ENCODE measurements around the gene HSPA4. TPM values are rescaled to one million over a fixed set of nuclear protein-coding genes. Genes with fewer than 3 reads are reported as not detected.
"Not testable (repeated sequence)": the region's sequence is repeated elsewhere in the genome, so short reads cannot be mapped to it uniquely, and the experiment has no call there.

Gene HSPA4
- total and polyA plus RNA-seq, 9 donors, result 55.7 to 83.9 (median 73.1) TPM

DNA sequence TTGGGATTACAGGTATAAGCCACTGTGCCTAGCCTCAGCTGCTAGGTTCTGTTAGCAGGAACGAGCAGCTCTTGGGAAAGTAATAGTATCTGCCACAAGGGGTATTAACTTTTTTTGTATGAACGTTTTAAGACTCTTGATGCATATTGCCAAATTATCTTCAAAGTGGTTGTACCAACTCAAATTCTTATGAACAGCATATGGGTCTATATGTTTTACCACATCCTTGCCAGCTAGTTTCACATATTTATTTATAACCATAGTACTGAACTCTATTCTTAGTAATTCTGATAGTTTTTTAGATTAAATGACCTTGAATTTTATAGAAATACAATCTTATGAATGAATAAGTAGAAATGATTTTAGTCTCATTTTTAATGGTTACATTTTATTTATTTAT lies 80.9 kb downstream of the HSPA4 start:
- H3K27ac ChIP-seq (ENCODE audit: low read length), result no peak overlapping the region
- H3K36me3 ChIP-seq (ENCODE audit: control insufficient read depth, insufficient read depth, low read length), result no peaks in the 10 kb centered on the region
- H3K4me1 ChIP-seq (ENCODE audit: control insufficient read depth, insufficient read depth, low read length), result peaks cover 9% of the 10 kb centered on the region
- H3K9me3 ChIP-seq (replicated peaks; ENCODE audit: control insufficient read depth, low read depth, low read length), result no peaks in the 10 kb centered on the region
- no CpG with 5 or more reads among the region's 2 CpGs for WGBS (ENCODE audit: insufficient coverage)
- DNase-seq, result no peak
- H3K4me3 ChIP-seq (ENCODE audit: low read length), result no peak overlapping the region
- no peaks in the 10 kb centered on the region for H3K27me3 ChIP-seq (ENCODE audit: control insufficient read depth, insufficient read depth, low read length)

DNA sequence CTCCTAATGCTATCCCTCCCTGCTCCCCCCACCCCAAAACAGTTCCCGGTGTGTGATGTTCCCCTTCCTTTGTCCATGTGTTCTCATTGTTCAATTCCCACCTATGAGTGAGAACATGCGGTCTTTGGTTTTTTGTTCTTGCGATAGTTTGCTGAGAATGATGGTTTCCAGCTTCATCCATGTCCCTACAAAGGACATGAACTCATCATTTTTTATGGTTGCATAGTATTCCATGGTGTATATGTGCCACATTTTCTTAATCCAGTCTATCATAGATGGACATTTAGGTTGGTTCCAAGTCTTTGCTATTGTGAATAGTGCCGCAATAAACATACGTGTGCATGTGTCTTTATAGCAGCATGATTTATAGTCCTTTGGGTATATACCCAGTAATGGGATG lies 81.4 kb downstream of the HSPA4 start:
- not testable (repeated sequence) for DNase-seq; H3K4me3 ChIP-seq (ENCODE audit: low read length); H3K36me3 ChIP-seq (ENCODE audit: control insufficient read depth, insufficient read depth, low read length); H3K27ac ChIP-seq (ENCODE audit: low read length); H3K27me3 ChIP-seq (ENCODE audit: control insufficient read depth, insufficient read depth, low read length); H3K4me1 ChIP-seq (ENCODE audit: control insufficient read depth, insufficient read depth, low read length); H3K9me3 ChIP-seq (replicated peaks; ENCODE audit: control insufficient read depth, low read depth, low read length)
- WGBS (ENCODE audit: insufficient coverage), result no CpG with 5 or more reads among the region's 5 CpGs

- WGBS (ENCODE audit: insufficient coverage), result no CpG with 5 or more reads among the region's 2 CpGs
- H3K27ac ChIP-seq (ENCODE audit: low read length); DNase-seq: not testable (repeated sequence)
Measured at GRCh38 chr5:133136890-133137289, 85.1 kb downstream of the HSPA4 start.

DNA sequence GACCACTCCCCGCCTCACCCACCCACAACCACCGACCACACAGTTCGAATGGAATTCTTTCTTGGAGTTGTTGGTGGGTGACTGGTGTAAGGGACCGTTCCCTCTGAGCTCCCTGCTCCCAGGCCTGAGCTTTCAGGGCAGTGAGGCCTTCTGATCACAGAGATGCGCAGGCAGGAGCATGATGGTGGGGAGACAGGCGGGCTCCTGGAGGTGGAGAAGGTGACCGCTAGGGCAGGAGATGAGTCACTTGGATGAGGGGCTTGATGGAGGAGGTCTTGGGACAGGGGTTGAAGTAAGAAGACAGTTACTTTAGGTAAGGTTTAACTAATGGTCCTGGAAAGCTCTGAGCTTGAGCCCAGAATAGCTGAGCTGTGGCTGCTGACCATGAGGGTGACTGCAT lies 88.5 kb downstream of the HSPA4 start:
- 94% methylated on average over 4 of the region's 7 CpGs for WGBS (ENCODE audit: insufficient coverage)
- H3K9me3 ChIP-seq (replicated peaks; ENCODE audit: control insufficient read depth, low read depth, low read length), result no peaks in the 10 kb centered on the region
- DNase-seq, result no peak
- no peak overlapping the region for H3K4me3 ChIP-seq (ENCODE audit: low read length)
- H3K27ac ChIP-seq (ENCODE audit: low read length), result no peak overlapping the region
- H3K27me3 ChIP-seq (ENCODE audit: control insufficient read depth, insufficient read depth, low read length), result peaks cover 2% of the 10 kb centered on the region
- no peaks in the 10 kb centered on the region for H3K4me1 ChIP-seq (ENCODE audit: control insufficient read depth, insufficient read depth, low read length)
- H3K36me3 ChIP-seq (ENCODE audit: control insufficient read depth, insufficient read depth, low read length), result no peaks in the 10 kb centered on the region

More at GRCh38 chr5:133136890-133137289, 85.1 kb downstream of the HSPA4 start:
- not testable (repeated sequence) for H3K4me1 ChIP-seq (ENCODE audit: control insufficient read depth, insufficient read depth, low read length); H3K4me3 ChIP-seq (ENCODE audit: low read length); H3K36me3 ChIP-seq (ENCODE audit: control insufficient read depth, insufficient read depth, low read length); H3K27me3 ChIP-seq (ENCODE audit: control insufficient read depth, insufficient read depth, low read length); H3K9me3 ChIP-seq (replicated peaks; ENCODE audit: control insufficient read depth, low read depth, low read length)

- no CpG with 5 or more reads among the region's 3 CpGs for WGBS (ENCODE audit: insufficient coverage)
- no peaks in the 10 kb centered on the region for H3K9me3 ChIP-seq (replicated peaks; ENCODE audit: control insufficient read depth, low read depth, low read length)
Measured at GRCh38 chr5:133141746-133142145, 89.9 kb downstream of the HSPA4 start.

GRCh38 chr5:133142782-133143181 lies 91.0 kb downstream of the HSPA4 start:
- WGBS (ENCODE audit: insufficient coverage), result 87% methylated on average over 4 of the region's 6 CpGs
- Histone ChIP-seq H3K9me3 (replicated peaks; ENCODE audit: control insufficient read depth, low read depth, low read length) (no peaks in the 10 kb centered on the region), H3K27me3 (ENCODE audit: control insufficient read depth, insufficient read depth, low read length) (peaks cover 2% of the 10 kb centered on the region), H3K36me3 (ENCODE audit: control insufficient read depth, insufficient read depth, low read length) (no peaks in the 10 kb centered on the region), H3K27ac (ENCODE audit: low read length) (no peak overlapping the region), H3K4me3 (ENCODE audit: low read length) (no peak overlapping the region), H3K4me1 (ENCODE audit: control insufficient read depth, insufficient read depth, low read length) (peaks cover 5% of the 10 kb centered on the region)
- no peak for DNase-seq

More at GRCh38 chr5:133141746-133142145, 89.9 kb downstream of the HSPA4 start:
- H3K36me3 ChIP-seq (ENCODE audit: control insufficient read depth, insufficient read depth, low read length), result no peaks in the 10 kb centered on the region
- peaks cover 2% of the 10 kb centered on the region for H3K27me3 ChIP-seq (ENCODE audit: control insufficient read depth, insufficient read depth, low read length)
- DNase-seq, result no peak
- no peaks in the 10 kb centered on the region for H3K4me1 ChIP-seq (ENCODE audit: control insufficient read depth, insufficient read depth, low read length)
- no peak overlapping the region for H3K27ac ChIP-seq (ENCODE audit: low read length)
- H3K4me3 ChIP-seq (ENCODE audit: low read length), result no peak overlapping the region

- no peaks in the 10 kb centered on the region for H3K9me3 ChIP-seq (replicated peaks; ENCODE audit: control insufficient read depth, low read depth, low read length)
- DNase-seq, result no peak
- no peak overlapping the region for H3K27ac ChIP-seq (ENCODE audit: low read length)
- no peak overlapping the region for H3K4me3 ChIP-seq (ENCODE audit: low read length)
- H3K27me3 ChIP-seq (ENCODE audit: control insufficient read depth, insufficient read depth, low read length), result peaks cover 2% of the 10 kb centered on the region
- no peaks in the 10 kb centered on the region for H3K36me3 ChIP-seq (ENCODE audit: control insufficient read depth, insufficient read depth, low read length)
- H3K4me1 ChIP-seq (ENCODE audit: control insufficient read depth, insufficient read depth, low read length), result peaks cover 17% of the 10 kb centered on the region
- 86% methylated on average over 1 of the region's 4 CpGs for WGBS (ENCODE audit: insufficient coverage)
Measured at GRCh38 chr5:133144245-133144981, 92.6 kb downstream of the HSPA4 start.

GRCh38 chr5:133145436-133146170 lies 93.8 kb downstream of the HSPA4 start:
- Histone ChIP-seq H3K27me3 (ENCODE audit: control insufficient read depth, insufficient read depth, low read length) (no peaks in the 10 kb centered on the region), H3K27ac (ENCODE audit: low read length) (no peak overlapping the region), H3K9me3 (replicated peaks; ENCODE audit: control insufficient read depth, low read depth, low read length) (no peaks in the 10 kb centered on the region), H3K4me3 (ENCODE audit: low read length) (no peak overlapping the region), H3K36me3 (ENCODE audit: control insufficient read depth, insufficient read depth, low read length) (no peaks in the 10 kb centered on the region), H3K4me1 (ENCODE audit: control insufficient read depth, insufficient read depth, low read length) (peaks cover 23% of the 10 kb centered on the region)
- WGBS (ENCODE audit: insufficient coverage), result 73% methylated on average over 7 of the region's 11 CpGs
- DNase-seq, result no peak

DNA sequence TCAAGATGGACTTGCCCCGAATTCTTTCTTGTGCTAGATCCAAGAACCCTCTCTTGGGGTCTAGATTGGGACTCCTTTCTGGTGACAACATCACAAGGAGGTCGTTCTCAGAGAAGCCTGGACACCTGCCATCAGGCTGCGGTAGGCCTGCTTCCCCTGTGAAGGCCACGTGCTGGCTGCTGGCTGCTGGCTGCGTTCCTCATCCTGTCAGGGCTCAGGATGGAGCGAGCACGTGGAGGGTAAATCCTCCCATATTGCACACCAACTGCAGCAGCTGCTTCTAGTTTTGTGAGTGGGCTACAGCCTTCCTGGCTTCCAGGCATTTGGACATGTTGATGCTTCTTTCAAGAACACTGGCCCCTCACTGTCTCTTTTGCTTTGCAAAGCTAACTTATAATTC lies 95.6 kb downstream of the HSPA4 start:
- no peaks in the 10 kb centered on the region for H3K9me3 ChIP-seq (replicated peaks; ENCODE audit: control insufficient read depth, low read depth, low read length)
- WGBS (ENCODE audit: insufficient coverage), result 3% methylated on average over 5 of the region's 7 CpGs
- no peak overlapping the region for H3K27ac ChIP-seq (ENCODE audit: low read length)
- H3K36me3 ChIP-seq (ENCODE audit: control insufficient read depth, insufficient read depth, low read length), result no peaks in the 10 kb centered on the region
- peak; percentile 75 for DNase-seq
- H3K27me3 ChIP-seq (ENCODE audit: control insufficient read depth, insufficient read depth, low read length), result no peaks in the 10 kb centered on the region
- H3K4me1 ChIP-seq (ENCODE audit: control insufficient read depth, insufficient read depth, low read length), result peaks cover 23% of the 10 kb centered on the region
- no peak overlapping the region for H3K4me3 ChIP-seq (ENCODE audit: low read length)

GRCh38 chr5:133147815-133148567 lies 96.2 kb downstream of the HSPA4 start:
- Histone ChIP-seq H3K36me3 (ENCODE audit: control insufficient read depth, insufficient read depth, low read length) (no peaks in the 10 kb centered on the region), H3K4me3 (ENCODE audit: low read length) (no peak overlapping the region), H3K9me3 (replicated peaks; ENCODE audit: control insufficient read depth, low read depth, low read length) (no peaks in the 10 kb centered on the region), H3K4me1 (ENCODE audit: control insufficient read depth, insufficient read depth, low read length) (peaks cover 23% of the 10 kb centered on the region), H3K27me3 (ENCODE audit: control insufficient read depth, insufficient read depth, low read length) (no peaks in the 10 kb centered on the region), H3K27ac (ENCODE audit: low read length) (no peak overlapping the region)
- peak; percentile 29 for DNase-seq
- 87% methylated on average over 3 of the region's 7 CpGs for WGBS (ENCODE audit: insufficient coverage)

All from muscle of leg (tissue), 11 donors.